PC-9 (cell line): ENCODE results near the gene SEL1L. TPM values are rescaled to one million over a fixed set of nuclear protein-coding genes. Genes with fewer than 3 reads are reported as not detected.
"Not testable (repeated sequence)": the region's sequence is repeated elsewhere in the genome, so short reads cannot be mapped to it uniquely, and the experiment has no call there.

Experiments used
- BruUV-seq: library from RNA; stranded (reverse); fragments of 400-500 nt; replicated peaks from 2 replicates; lab custom pipeline; 2021; lab: Mats Ljungman, UMichigan
- CTCF ChIA-PET: fragments of 300-600 bp; sonication (Branson Sonifier 250); formaldehyde crosslinking; loops from one replicate; lab custom pipeline; 2022; ENCODE audit warnings: antibody characterized with exemption; lab: Charles Lee
- POLR2A ChIA-PET: fragments of 300-600 bp; sonication (Branson Sonifier 250); formaldehyde crosslinking; loops from one replicate; lab custom pipeline; 2022; ENCODE audit warnings: antibody characterized with exemption; ENCODE audit not compliant: unreplicated experiment; lab: Charles Lee
- DNase-seq, 2 experiments: peaks; one replicate each; pipeline versions ENCODE4 v3.0.0 to v3.0.0-alpha.2; 2015 to 2022; ENCODE audit warnings: mixed read lengths in 1 of 2
- H2AFZ ChIP-seq: fragments of 200-600 bp; sonication (generic); 2 replicates; pipeline ENCODE4 v1.8.1; 2017; ENCODE audit warnings: antibody characterized with exemption
- H3F3A ChIP-seq: fragments of 200-600 bp; sonication (generic); 2 replicates; pipeline ENCODE4 v1.8.1; 2017; ENCODE audit warnings: antibody characterized with exemption, mild to moderate bottlenecking, low read depth; ENCODE audit not compliant: insufficient read depth
- H3K27ac ChIP-seq: fragments of 200-600 bp; sonication (generic); 2 replicates; pipeline ENCODE4 v1.6.1; 2016; ENCODE audit warnings: mixed run types
- H3K27me3 ChIP-seq: fragments of 200-600 bp; sonication (generic); 2 replicates; pipeline ENCODE4 v1.6.1; 2016; ENCODE audit warnings: low read depth, mixed run types; ENCODE audit not compliant: insufficient read depth
- H3K36me3 ChIP-seq: fragments of 200-600 bp; sonication (generic); 2 replicates; pipeline ENCODE4 v1.6.1; 2016; ENCODE audit warnings: low read depth, mixed run types
- H3K4me1 ChIP-seq: fragments of 200-600 bp; sonication (generic); replicated peaks from 2 replicates; pipeline ENCODE4 v1.6.1; 2016; ENCODE audit warnings: mixed run types; ENCODE audit not compliant: insufficient read depth
- H3K4me2 ChIP-seq: fragments of 200-600 bp; sonication (generic); 2 replicates; pipeline ENCODE4 v1.6.1; 2017; ENCODE audit warnings: mixed run types
- H3K4me3 ChIP-seq: fragments of 200-600 bp; sonication (generic); 2 replicates; pipeline ENCODE4 v1.6.1; 2016; ENCODE audit warnings: mixed run types
- H3K79me2 ChIP-seq: fragments of 200-600 bp; sonication (generic); 2 replicates; pipeline ENCODE4 v1.6.1; 2017; ENCODE audit warnings: low read depth, mixed run types
- H3K9me2 ChIP-seq: fragments of 200-600 bp; sonication (generic); 2 replicates; pipeline ENCODE4 v1.8.1; 2017; ENCODE audit warnings: mild to moderate bottlenecking; ENCODE audit not compliant: insufficient read depth
- H3K9me3 ChIP-seq: fragments of 200-600 bp; sonication (generic); 2 replicates; pipeline ENCODE4 v1.8.1; 2016; ENCODE audit warnings: low read depth; ENCODE audit not compliant: insufficient read depth
- H4K20me1 ChIP-seq: fragments of 200-600 bp; sonication (generic); 2 replicates; pipeline ENCODE4 v1.8.1; 2017; ENCODE audit not compliant: insufficient read depth
- CTCF ChIP-seq: fragments of 200-600 bp; sonication (generic); conservative IDR thresholded peaks from 2 replicates; pipeline ENCODE4 v1.6.1; 2017; ENCODE audit warnings: mixed run types, antibody characterized with exemption, mild to moderate bottlenecking, moderate library complexity
- EZH2 ChIP-seq: fragments of 200-600 bp; sonication (generic); IDR thresholded peaks from 2 replicates; pipeline ENCODE4 v1.8.0; 2017; ENCODE audit warnings: antibody characterized with exemption, low read depth
- intact Hi-C: fragments of 100-400 bp; cut with micrococcal nuclease; formaldehyde crosslinking; loops from one replicate; pipeline ENCODE4 v1.10.0; 2022; ENCODE audit not compliant: unreplicated experiment
- total RNA-seq: library from RNA; stranded (reverse); gene quantifications from 2 replicates; pipeline ENCODE4 v1.2.3, GENCODE V29; 2021

Gene SEL1L
- total RNA-seq, 1 experiment from 2014 or later, result 14.6 TPM

- no TSS peak for BruUV-seq
- Histone ChIP-seq H3K79me2 (no peaks in the 10 kb centered on the region), H3K27ac (no peak overlapping the region), H3K4me3 (no peak overlapping the region), H3K36me3 (no peaks in the 10 kb centered on the region), H2AFZ (no peak overlapping the region), H3K9me3 (no peaks in the 10 kb centered on the region), H4K20me1 (no peaks in the 10 kb centered on the region), H3K4me2 (no peak overlapping the region), H3K9me2 (no peaks in the 10 kb centered on the region), H3K4me1 (0 out of 2 replicates have a peak, but pooled peaks cover 3% of the 10 kb centered on the region), H3K27me3 (no peaks in the 10 kb centered on the region), H3F3A (no peaks in the 10 kb centered on the region)
- DNase-seq, result no peak
- ChIA-PET CTCF (no interaction called here), POLR2A (no interaction called here)
- intact Hi-C loops, result loop anchor here (10.0 kb wide), 1 partner anchor 105 kb away; no protein-coding TSS in a partner anchor
- TF ChIP-seq EZH2 (no peak), CTCF (no peak)
Observed at GRCh38 chr14:81430235-81430634, 103.4 kb downstream of the SEL1L start.

DNA sequence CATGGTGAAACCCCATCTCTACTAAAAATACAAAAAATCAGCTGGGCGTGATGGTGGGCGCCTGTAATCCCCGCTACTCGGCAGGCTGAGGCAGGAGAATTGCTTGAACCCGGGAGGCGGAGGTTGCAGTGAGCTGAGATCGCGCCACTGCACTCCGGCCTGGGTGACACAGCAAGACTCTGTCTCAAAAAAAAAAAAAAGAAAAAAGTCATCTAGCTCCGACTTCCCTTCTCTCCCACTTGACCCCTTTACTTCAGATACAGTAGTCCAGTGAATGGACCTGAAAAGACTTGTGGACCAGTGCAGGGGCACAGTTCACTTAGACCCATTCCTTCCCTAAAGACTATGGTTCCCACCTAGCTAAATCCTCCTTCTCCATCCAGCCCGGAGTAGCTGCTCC is 103.9 kb downstream of the SEL1L start:
- H3K4me2 ChIP-seq, H2AFZ ChIP-seq, H3K27ac ChIP-seq, H3K36me3 ChIP-seq, CTCF ChIA-PET, H3F3A ChIP-seq, POLR2A ChIA-PET, H3K27me3 ChIP-seq, H3K4me1 ChIP-seq, H3K4me3 ChIP-seq, H4K20me1 ChIP-seq, BruUV-seq, DNase-seq, H3K9me3 ChIP-seq, H3K9me2 ChIP-seq, H3K79me2 ChIP-seq: not testable (repeated sequence)
- intact Hi-C loops, result loop anchor here (10.0 kb wide), 1 partner anchor 105 kb away; no protein-coding TSS in a partner anchor

DNA sequence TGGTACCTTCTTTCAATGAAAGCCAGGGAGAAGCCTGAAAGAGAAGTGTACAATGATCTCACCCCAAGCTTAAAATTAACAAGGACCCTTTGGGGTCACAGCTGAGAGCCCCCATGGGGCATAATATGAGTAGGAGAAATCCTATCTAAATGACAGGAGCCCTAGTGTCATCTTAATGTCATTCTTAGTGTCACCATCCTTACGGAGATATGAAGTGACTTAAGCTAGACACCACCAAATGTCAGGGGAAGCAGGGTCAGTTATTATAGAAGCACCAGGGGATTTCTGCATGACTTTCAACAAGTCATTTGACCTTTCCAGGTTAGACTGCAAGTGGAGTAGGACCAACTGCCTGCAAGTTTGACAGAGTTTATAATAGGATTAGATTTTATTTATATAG is 104.6 kb downstream of the SEL1L start:
- H3K4me2 ChIP-seq, result no peak overlapping the region
- no peak for TF ChIP-seq CTCF
- TF ChIP-seq EZH2, result no peak
- BruUV-seq, result no TSS peak
- no peaks in the 10 kb centered on the region for H3K4me1 ChIP-seq
- no peaks in the 10 kb centered on the region for H3K36me3 ChIP-seq
- H3K9me2 ChIP-seq, result no peaks in the 10 kb centered on the region
- no peaks in the 10 kb centered on the region for H3K9me3 ChIP-seq
- CTCF ChIA-PET, result no interaction called here
- POLR2A ChIA-PET, result no interaction called here
- no peak overlapping the region for H2AFZ ChIP-seq
- H3K27me3 ChIP-seq, result no peaks in the 10 kb centered on the region
- no peaks in the 10 kb centered on the region for H3K79me2 ChIP-seq
- no peaks in the 10 kb centered on the region for H4K20me1 ChIP-seq
- no peak overlapping the region for H3K27ac ChIP-seq
- DNase-seq, result no peak
- intact Hi-C loops, result no loop called here
- no peaks in the 10 kb centered on the region for H3F3A ChIP-seq
- H3K4me3 ChIP-seq, result no peak overlapping the region
